ENCODE data around the gene PALMD.

Gene PALMD

GRCh38 chr1:99725996-99726395 is 80.1 kb downstream of the PALMD start:
- H3K27ac ChIP-seq (ENCODE audit: low read depth, low read length), result no peak overlapping the region
- H3K27me3 ChIP-seq (ENCODE audit: insufficient read depth, low read length, poor library complexity), result no peaks in the 10 kb centered on the region

GRCh38 chr1:99726407-99726806 is 80.5 kb downstream of the PALMD start:
- Histone ChIP-seq H3K79me2 (ENCODE audit: control insufficient read depth, insufficient read depth, low read length) (no peaks in the 10 kb centered on the region), H3K4me1 (ENCODE audit: control insufficient read depth, low read depth, low read length) (peaks cover 5% of the 10 kb centered on the region), H2BK120ac (ENCODE audit: low read depth, low read length) (no peak overlapping the region), H3K4ac (ENCODE audit: low read depth, low read length) (no peak overlapping the region), H3K9ac (ENCODE audit: low read length) (no peak overlapping the region), H2AK5ac (ENCODE audit: low read length) (no peak overlapping the region), H3K36me3 (ENCODE audit: control insufficient read depth, insufficient read depth, low read length) (no peaks in the 10 kb centered on the region), H3K56ac (ENCODE audit: low read length) (no peak overlapping the region), H2BK5ac (ENCODE audit: low read length) (no peak overlapping the region), H4K8ac (ENCODE audit: low read depth, low read length) (no peak overlapping the region), H3K27ac (ENCODE audit: low read depth, low read length) (no peak overlapping the region), H4K5ac (ENCODE audit: low read length) (no peak overlapping the region), H3K4me3 (ENCODE audit: low read length) (no peak overlapping the region), H3K27me3 (ENCODE audit: insufficient read depth, low read length, poor library complexity) (no peaks in the 10 kb centered on the region), H3K4me2 (ENCODE audit: low read length) (no peak overlapping the region), H3K79me1 (ENCODE audit: low read length) (no peaks in the 10 kb centered on the region), H3K23ac (ENCODE audit: low read length) (no peak overlapping the region), H3K18ac (ENCODE audit: low read length) (peak overlapping the region; percentile 68), H2BK15ac (replicated peaks; ENCODE audit: low read depth) (no peak overlapping the region)
- no CpG with 5 or more reads among the region's 1 CpG for WGBS (ENCODE audit: extremely low coverage, insufficient coverage, low lambda C conversion rate)
- no peak for DNase-seq

More at GRCh38 chr1:99725996-99726395, 80.1 kb downstream of the PALMD start:
- Histone ChIP-seq H3K56ac (ENCODE audit: low read length) (no peak overlapping the region), H2BK15ac (replicated peaks; ENCODE audit: low read depth) (no peak overlapping the region), H3K36me3 (ENCODE audit: control insufficient read depth, insufficient read depth, low read length) (no peaks in the 10 kb centered on the region), H2AK5ac (ENCODE audit: low read length) (no peak overlapping the region), H4K8ac (ENCODE audit: low read depth, low read length) (no peak overlapping the region), H3K4me3 (ENCODE audit: low read length) (no peak overlapping the region), H3K79me1 (ENCODE audit: low read length) (no peaks in the 10 kb centered on the region), H3K9ac (ENCODE audit: low read length) (no peak overlapping the region), H4K5ac (ENCODE audit: low read length) (no peak overlapping the region), H2BK5ac (ENCODE audit: low read length) (no peak overlapping the region), H3K4me2 (ENCODE audit: low read length) (no peak overlapping the region), H3K4ac (ENCODE audit: low read depth, low read length) (no peak overlapping the region), H3K18ac (ENCODE audit: low read length) (no peak overlapping the region), H3K79me2 (ENCODE audit: control insufficient read depth, insufficient read depth, low read length) (no peaks in the 10 kb centered on the region), H3K23ac (ENCODE audit: low read length) (no peak overlapping the region), H3K4me1 (ENCODE audit: control insufficient read depth, low read depth, low read length) (peaks cover 5% of the 10 kb centered on the region), H2BK120ac (ENCODE audit: low read depth, low read length) (no peak overlapping the region)
- peak; percentile 33 for DNase-seq
- WGBS (ENCODE audit: extremely low coverage, insufficient coverage, low lambda C conversion rate), result no CpG with 5 or more reads among the region's 4 CpGs

DNA sequence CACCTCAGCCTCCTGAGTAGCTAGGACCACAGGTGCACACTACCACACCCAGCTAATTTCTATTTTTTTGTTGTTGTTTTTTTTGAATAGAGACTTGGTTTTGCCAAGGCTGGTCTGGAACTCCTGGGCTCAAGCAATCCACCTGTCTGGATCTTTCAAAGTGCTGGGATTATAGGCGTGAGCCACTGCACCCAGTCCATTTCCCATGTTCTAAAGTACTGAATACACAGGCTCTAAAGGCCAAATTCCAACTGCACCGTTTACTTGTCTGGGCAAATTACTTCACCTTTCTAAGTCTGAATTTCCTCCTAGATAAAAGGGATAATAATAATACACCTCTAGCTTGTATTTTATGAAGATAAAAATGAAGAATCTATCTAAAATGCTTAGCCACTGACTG is 80.9 kb downstream of the PALMD start:
- no peak overlapping the region for H3K4me3 ChIP-seq (ENCODE audit: low read length)
- no CpG with 5 or more reads among the region's 2 CpGs for WGBS (ENCODE audit: extremely low coverage, insufficient coverage, low lambda C conversion rate)
- peaks cover 5% of the 10 kb centered on the region for H3K4me1 ChIP-seq (ENCODE audit: control insufficient read depth, low read depth, low read length)
- H3K4ac ChIP-seq (ENCODE audit: low read depth, low read length), result no peak overlapping the region
- H4K5ac ChIP-seq (ENCODE audit: low read length), result no peak overlapping the region
- no peak overlapping the region for H3K27ac ChIP-seq (ENCODE audit: low read depth, low read length)
- H3K79me2 ChIP-seq (ENCODE audit: control insufficient read depth, insufficient read depth, low read length), result no peaks in the 10 kb centered on the region
- H3K56ac ChIP-seq (ENCODE audit: low read length), result no peak overlapping the region
- no peak overlapping the region for H3K23ac ChIP-seq (ENCODE audit: low read length)
- no peaks in the 10 kb centered on the region for H3K36me3 ChIP-seq (ENCODE audit: control insufficient read depth, insufficient read depth, low read length)
- H2BK15ac ChIP-seq (replicated peaks; ENCODE audit: low read depth), result no peak overlapping the region
- no peaks in the 10 kb centered on the region for H3K79me1 ChIP-seq (ENCODE audit: low read length)
- peak overlapping the region; percentile 68 for H3K18ac ChIP-seq (ENCODE audit: low read length)
- H3K27me3 ChIP-seq (ENCODE audit: insufficient read depth, low read length, poor library complexity), result no peaks in the 10 kb centered on the region
- no peak overlapping the region for H2BK120ac ChIP-seq (ENCODE audit: low read depth, low read length)
- H3K4me2 ChIP-seq (ENCODE audit: low read length), result no peak overlapping the region
- no peak overlapping the region for H2BK5ac ChIP-seq (ENCODE audit: low read length)
- H3K9ac ChIP-seq (ENCODE audit: low read length), result no peak overlapping the region
- no peak for DNase-seq
- H4K8ac ChIP-seq (ENCODE audit: low read depth, low read length), result no peak overlapping the region
- no peak overlapping the region for H2AK5ac ChIP-seq (ENCODE audit: low read length)

DNA sequence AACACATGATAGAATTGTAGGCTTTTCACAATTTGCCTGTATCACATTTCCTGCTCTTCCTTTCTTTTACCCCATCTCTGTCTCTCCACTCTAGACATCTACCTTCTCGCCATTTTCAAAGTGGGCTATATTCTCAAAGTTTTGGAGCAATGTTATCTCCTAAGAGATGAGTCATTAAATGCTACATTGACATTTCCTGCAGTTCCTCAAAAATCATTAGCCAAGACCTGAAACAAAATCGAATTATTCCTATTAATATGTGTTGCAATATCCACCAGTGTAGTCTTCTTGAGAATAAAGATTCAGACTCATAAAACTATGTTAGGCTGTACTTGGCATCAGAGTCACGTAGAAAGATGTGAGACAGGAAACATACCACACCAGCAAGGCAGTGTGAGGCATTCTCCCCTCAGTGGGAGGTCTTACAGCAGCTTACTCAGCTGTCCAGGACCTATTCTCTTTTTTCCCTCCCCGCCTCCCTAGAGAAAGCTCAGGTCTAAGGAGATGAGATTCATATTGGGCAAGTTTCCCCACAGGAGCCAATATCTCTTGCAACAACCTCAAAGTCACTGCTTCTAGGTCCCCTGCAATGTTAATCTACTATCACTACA is 81.8 kb downstream of the PALMD start:
- H2BK120ac ChIP-seq (ENCODE audit: low read depth, low read length), result no peak overlapping the region
- no peak overlapping the region for H2BK5ac ChIP-seq (ENCODE audit: low read length)
- H3K79me1 ChIP-seq (ENCODE audit: low read length), result no peaks in the 10 kb centered on the region
- WGBS (ENCODE audit: extremely low coverage, insufficient coverage, low lambda C conversion rate), result no CpG with 5 or more reads among the region's 4 CpGs
- H3K4me1 ChIP-seq (ENCODE audit: control insufficient read depth, low read depth, low read length), result peaks cover 5% of the 10 kb centered on the region
- H3K56ac ChIP-seq (ENCODE audit: low read length), result no peak overlapping the region
- H3K79me2 ChIP-seq (ENCODE audit: control insufficient read depth, insufficient read depth, low read length), result no peaks in the 10 kb centered on the region
- no peak overlapping the region for H3K4me3 ChIP-seq (ENCODE audit: low read length)
- H4K5ac ChIP-seq (ENCODE audit: low read length), result no peak overlapping the region
- no peak overlapping the region for H2BK15ac ChIP-seq (replicated peaks; ENCODE audit: low read depth)
- H4K8ac ChIP-seq (ENCODE audit: low read depth, low read length), result no peak overlapping the region
- H3K4me2 ChIP-seq (ENCODE audit: low read length), result no peak overlapping the region
- no peak overlapping the region for H2AK5ac ChIP-seq (ENCODE audit: low read length)
- no peak overlapping the region for H3K9ac ChIP-seq (ENCODE audit: low read length)
- H3K36me3 ChIP-seq (ENCODE audit: control insufficient read depth, insufficient read depth, low read length), result no peaks in the 10 kb centered on the region
- H3K27ac ChIP-seq (ENCODE audit: low read depth, low read length), result no peak overlapping the region
- no peaks in the 10 kb centered on the region for H3K27me3 ChIP-seq (ENCODE audit: insufficient read depth, low read length, poor library complexity)
- no peak overlapping the region for H3K4ac ChIP-seq (ENCODE audit: low read depth, low read length)
- no peak overlapping the region for H3K23ac ChIP-seq (ENCODE audit: low read length)
- DNase-seq, result peak; percentile 86
- no peak overlapping the region for H3K18ac ChIP-seq (ENCODE audit: low read length)

DNA sequence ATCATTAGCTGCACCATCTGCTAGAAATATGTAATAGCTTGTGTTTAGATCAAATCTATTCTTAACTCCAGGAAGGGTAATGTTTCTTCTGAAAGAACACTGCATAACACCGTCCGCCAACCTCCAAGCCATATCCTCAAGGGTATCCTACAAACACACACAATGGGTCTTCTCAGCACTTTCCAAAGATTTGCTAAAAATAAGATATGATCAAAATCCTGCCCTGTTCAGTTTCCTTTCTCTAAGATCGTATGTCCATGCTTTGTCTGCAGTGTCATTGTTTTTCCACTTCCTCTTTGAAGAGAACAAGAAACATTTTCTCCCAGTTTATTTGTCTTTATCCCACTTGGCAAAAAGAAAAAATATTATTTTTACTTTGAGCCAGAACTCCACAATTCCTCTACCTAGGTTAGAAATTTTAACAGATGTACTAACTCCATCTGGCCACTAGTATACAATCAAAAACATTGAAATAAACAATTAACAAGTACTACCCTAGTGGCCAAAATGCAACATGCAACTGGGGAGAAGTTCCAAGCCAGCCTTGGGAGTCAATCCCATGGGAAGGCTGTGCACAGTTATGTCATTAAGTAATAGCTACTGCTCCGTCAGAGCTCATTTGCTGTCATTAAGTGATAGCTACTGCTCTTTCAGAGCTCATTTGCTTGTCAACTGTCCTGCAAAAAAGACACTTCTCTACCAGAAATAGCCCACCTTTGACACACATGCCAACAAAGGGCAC is 82.8 kb downstream of the PALMD start:
- Histone ChIP-seq H3K4me2 (ENCODE audit: low read length) (no peak overlapping the region), H2BK120ac (ENCODE audit: low read depth, low read length) (no peak overlapping the region), H3K27ac (ENCODE audit: low read depth, low read length) (no peak overlapping the region), H3K23ac (ENCODE audit: low read length) (no peak overlapping the region), H3K4me3 (ENCODE audit: low read length) (no peak overlapping the region), H2BK5ac (ENCODE audit: low read length) (no peak overlapping the region), H2AK5ac (ENCODE audit: low read length) (peak overlapping the region; percentile 18), H3K4ac (ENCODE audit: low read depth, low read length) (no peak overlapping the region), H3K36me3 (ENCODE audit: control insufficient read depth, insufficient read depth, low read length) (no peaks in the 10 kb centered on the region), H3K4me1 (ENCODE audit: control insufficient read depth, low read depth, low read length) (peaks cover 5% of the 10 kb centered on the region), H4K8ac (ENCODE audit: low read depth, low read length) (no peak overlapping the region), H3K56ac (ENCODE audit: low read length) (no peak overlapping the region), H3K27me3 (ENCODE audit: insufficient read depth, low read length, poor library complexity) (no peaks in the 10 kb centered on the region), H4K5ac (ENCODE audit: low read length) (no peak overlapping the region), H3K9ac (ENCODE audit: low read length) (no peak overlapping the region), H3K79me1 (ENCODE audit: low read length) (no peaks in the 10 kb centered on the region), H3K18ac (ENCODE audit: low read length) (peak overlapping the region; percentile 51), H2BK15ac (replicated peaks; ENCODE audit: low read depth) (no peak overlapping the region), H3K79me2 (ENCODE audit: control insufficient read depth, insufficient read depth, low read length) (no peaks in the 10 kb centered on the region)
- peak; percentile 78 for DNase-seq
- no CpG with 5 or more reads among the region's 4 CpGs for WGBS (ENCODE audit: extremely low coverage, insufficient coverage, low lambda C conversion rate)

All from mesendoderm (in vitro differentiated cells).